K562 (cell line): ENCODE measurements around the gene MKLN1. TPM values are rescaled to one million over a fixed set of nuclear protein-coding genes. Genes with fewer than 3 reads are reported as not detected.

Experiments used
- BCL6 ChIP-seq: fragments of 250-450 bp; sonication (Bioruptor Pico); IDR thresholded peaks from 2 replicates; pipeline ENCODE4 v1.4.0; 2020
- BRD4 ChIP-seq: fragments of 200-600 bp; sonication (generic); IDR thresholded peaks from 2 replicates; pipeline ENCODE4 v1.6.1; 2017; ENCODE audit warnings: inconsistent platforms
- CBFA2T3 ChIP-seq: fragments of 450-650 bp; IDR thresholded peaks from 2 replicates; pipeline ENCODE4 v1.6.1; 2017
- CBX8 ChIP-seq: fragments of 200-600 bp; sonication (generic); IDR thresholded peaks from 2 replicates; pipeline ENCODE4 v1.6.1; 2012; ENCODE audit warnings: borderline replicate concordance, mixed run types, low read depth, mild to moderate bottlenecking, moderate library complexity, mixed read lengths, low read length, control low read depth, inconsistent platforms; ENCODE audit not compliant: poor library complexity, severe bottlenecking; ENCODE audit errors: extremely low read depth
- CEBPB ChIP-seq: fragments of 450-650 bp; IDR thresholded peaks from 2 replicates; pipeline ENCODE4 v1.6.1; 2016; ENCODE audit warnings: missing genetic modification characterization, missing compliant biosample characterization
- CEBPG ChIP-seq, 3 experiments: fragments of 200-800 bp in 1 of 3; sonication (Bioruptor generic) in 1 of 3; sonication (generic) in 1 of 3; formaldehyde crosslinking in 1 of 3; IDR thresholded peaks in 2 of 3; conservative IDR thresholded peaks in 1 of 3; 2 replicates each; pipeline versions ENCODE4 v1.6.1 to v1.8.0; 2016 to 2022; ENCODE audit warnings: missing compliant biosample characterization in 2 of 3, missing genetic modification characterization in 2 of 3, mild to moderate bottlenecking in 1 of 3, missing genetic modification reagents in 1 of 3
- HLTF ChIP-seq: fragments of 450-650 bp; IDR thresholded peaks from 2 replicates; pipeline ENCODE4 v1.6.1; 2016
- ID3 ChIP-seq, 2 experiments: fragments of 250-450 bp in 1 of 2; fragments of 450-650 bp in 1 of 2; sonication (Bioruptor Pico) in 1 of 2; IDR thresholded peaks; 2 replicates each; pipeline versions ENCODE4 v1.6.1 to v1.8.0; 2016 to 2021; ENCODE audit warnings: mild to moderate bottlenecking in 2 of 2, moderate library complexity in 2 of 2, missing compliant biosample characterization in 1 of 2, missing genetic modification characterization in 1 of 2
- L3MBTL2 ChIP-seq: fragments of 450-650 bp; IDR thresholded peaks from 2 replicates; pipeline ENCODE4 v1.6.1; 2016; ENCODE audit warnings: mild to moderate bottlenecking, moderate library complexity
- SMAD4 ChIP-seq: fragments of 250-450 bp; sonication (Bioruptor Pico); conservative IDR thresholded peaks from 2 replicates; pipeline ENCODE4 v1.8.0; 2021; ENCODE audit warnings: inconsistent platforms, mild to moderate bottlenecking, moderate library complexity
- ZNF407 ChIP-seq: fragments of 450-650 bp; IDR thresholded peaks from 2 replicates; pipeline ENCODE4 v1.6.1; 2016; ENCODE audit warnings: low read depth
- ZNF609 ChIP-seq: sonication (generic); formaldehyde crosslinking; IDR thresholded peaks from 2 replicates; pipeline ENCODE4 v1.8.1; 2023; ENCODE audit warnings: missing genetic modification reagents, mild to moderate bottlenecking, borderline replicate concordance
- ZSCAN29 ChIP-seq: fragments of 450-650 bp; IDR thresholded peaks from 2 replicates; pipeline ENCODE4 v1.6.1; 2017
- polyA plus RNA-seq, 8 experiments: library from polyadenylated mRNA; depleted of rRNA in 4 of 8; stranded (reverse) in 5 of 8; unstranded in 3 of 8; fragments of >200 nt; fragmentation: Nextera tagmentation in 2 of 8; fragmentation: Illumina TruSeq in 1 of 8; extraction: Ambion mirVana in 2 of 8; extraction: Trizol in 1 of 8; gene quantifications; 2 replicates each; pipeline versions ENCODE4 v1.2.1 to v1.2.3, GENCODE V29; 2011 to 2014; ENCODE audit warnings: inconsistent platforms in 1 of 8, missing spikeins in 1 of 8
- total RNA-seq, 7 experiments: library from RNA; depleted of rRNA in 6 of 7; stranded (reverse); fragments of >200 nt in 6 of 7; fragmentation: Illumina TruSeq in 2 of 7; extraction: Trizol in 2 of 7; gene quantifications; 2 replicates each; pipeline versions ENCODE4 v1.2.1 to v1.2.3, GENCODE V29; 2011 to 2021; ENCODE audit warnings: low replicate concordance in 1 of 7

The MKLN1 gene
- total and polyA plus RNA-seq, 9 of the 15 experiments (the other 6 are each of a cell fraction or from before 2014, with no cell fraction given), result 18.6 to 80.4 (median 56.0) TPM

- no peak for TF ChIP-seq ZNF407
- peak; percentile 100 for TF ChIP-seq BRD4
- peak; percentile 20; the same call in 1 of the 2 replicates for TF ChIP-seq CBFA2T3
- peak; percentile 77 for TF ChIP-seq L3MBTL2
- TF ChIP-seq ZSCAN29, result 0 out of 2 replicates have a peak, but pooled peaks have one; percentile 23
- no peak for TF ChIP-seq BCL6 (CRISPR knock-in tag)
- TF ChIP-seq ZNF609 (CRISPR knock-in tag), result no peak
- TF ChIP-seq HLTF, result no peak
- peak; percentile 61 for TF ChIP-seq SMAD4 (CRISPR knock-in tag)
- no peak for TF ChIP-seq ID3 (CRISPR knock-in tag; IDR thresholded peaks at IDR 0.05)
- TF ChIP-seq ID3 (tag; IDR thresholded peaks at IDR 0.05), result peak; percentile 81; the same call in 1 of the 2 replicates
- TF ChIP-seq CBX8, result no peak
- TF ChIP-seq CEBPB, result no peak
- peak; percentile 40; the same call in 1 of the 2 replicates for TF ChIP-seq CEBPG (CRISPR knock-in tag; IDR thresholded peaks at IDR 0.05)
- no peak for TF ChIP-seq CEBPG (tag; conservative IDR thresholded peaks at IDR 0.05 in 1 of 2, IDR thresholded peaks at IDR 0.05 in 1 of 2)
Observed at GRCh38 chr7:131327626-131328376, at the start of gene MKLN1 (continued).
